ENCODE measurements around the gene MEG3.
"Not testable (repeated sequence)": the region's sequence is repeated elsewhere in the genome, so short reads cannot be mapped to it uniquely, and the experiment has no call there.

Gene MEG3

DNA sequence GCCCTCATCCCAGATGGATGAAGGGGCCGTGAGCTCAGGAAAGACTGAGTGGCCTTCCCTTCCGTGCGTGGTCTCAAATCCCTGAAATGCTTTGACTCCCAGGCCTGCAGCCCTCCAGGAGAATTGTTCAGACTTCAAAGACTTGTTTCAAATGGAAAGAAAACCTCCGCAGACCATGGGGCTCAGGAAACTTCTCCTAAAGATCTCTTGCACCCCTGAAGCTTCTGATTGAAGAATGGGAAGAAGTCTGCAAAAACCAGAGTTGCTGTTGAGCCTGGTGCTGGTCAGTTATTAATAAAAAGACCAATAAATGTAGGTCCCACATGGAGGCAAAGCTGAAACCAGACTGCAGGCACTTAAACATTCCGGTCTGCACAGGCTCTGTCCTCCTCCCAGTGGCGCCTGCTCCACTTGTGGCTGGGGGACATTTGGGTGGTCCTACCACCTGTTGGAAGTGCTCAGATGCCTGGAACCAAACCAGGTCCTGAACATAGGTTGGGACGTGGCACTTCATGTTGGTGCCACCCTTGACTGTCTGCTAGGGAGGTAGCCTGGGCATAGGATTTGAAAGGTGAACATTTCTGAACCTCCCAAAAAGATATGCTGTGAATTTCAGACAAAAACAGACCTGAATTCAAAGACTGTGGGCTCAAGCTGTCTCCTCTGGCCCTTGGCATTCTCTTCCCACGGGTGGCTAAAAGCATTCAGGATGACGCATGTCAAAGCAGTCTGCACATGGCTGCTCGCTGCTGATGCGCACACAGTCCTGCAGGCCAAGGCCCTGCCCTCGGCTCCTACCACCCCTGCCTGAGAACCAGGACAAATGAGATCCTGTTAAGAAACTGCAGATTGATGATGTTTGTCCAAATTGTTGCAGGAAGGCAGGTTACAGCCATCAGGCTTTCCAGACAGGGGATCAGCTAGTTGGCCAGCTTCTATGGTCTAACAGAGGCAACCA is 36.2 kb upstream of the MEG3 start:
- no peak for DNase-seq

DNA sequence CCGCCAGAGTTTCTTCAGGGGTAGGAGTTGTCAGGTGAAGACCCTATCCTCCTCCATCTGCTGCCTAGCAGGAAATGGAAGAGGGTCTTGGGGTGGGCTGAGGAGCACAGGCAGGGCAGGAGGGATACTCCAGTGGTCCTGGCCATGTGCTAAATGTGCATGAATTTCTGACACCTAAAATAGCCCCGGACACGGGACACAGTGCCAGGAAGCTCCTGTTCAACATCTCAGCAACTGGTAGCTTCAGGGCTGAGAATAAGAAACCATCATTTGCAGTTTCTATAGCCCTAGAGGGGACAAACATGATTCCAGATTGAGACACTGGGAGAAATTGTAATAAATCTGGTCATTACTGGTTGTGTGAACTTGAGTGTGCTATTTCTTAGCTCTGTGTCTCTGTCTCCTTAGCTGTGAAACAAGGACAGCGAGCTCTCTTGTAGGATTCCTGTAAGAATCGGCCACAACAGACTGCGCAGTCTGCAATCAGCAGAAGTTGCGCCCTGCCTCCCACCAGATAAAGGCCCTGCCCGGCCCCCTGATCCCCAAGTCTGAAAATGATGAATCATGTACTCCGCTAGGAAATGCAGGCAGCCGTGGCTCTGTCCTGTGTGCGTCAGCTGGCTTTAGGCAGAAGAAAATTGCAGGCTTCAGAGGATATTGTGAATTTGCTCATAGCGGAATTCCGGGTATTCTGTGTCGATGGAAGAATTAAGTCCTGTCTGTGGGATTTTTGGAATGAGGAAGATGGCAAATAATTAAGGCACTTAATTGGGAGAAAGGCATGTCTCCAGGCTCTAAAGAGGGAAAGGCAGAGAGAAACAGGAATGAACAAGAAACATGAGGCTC is 35.2 kb upstream of the MEG3 start:
- no peak for DNase-seq

DNA sequence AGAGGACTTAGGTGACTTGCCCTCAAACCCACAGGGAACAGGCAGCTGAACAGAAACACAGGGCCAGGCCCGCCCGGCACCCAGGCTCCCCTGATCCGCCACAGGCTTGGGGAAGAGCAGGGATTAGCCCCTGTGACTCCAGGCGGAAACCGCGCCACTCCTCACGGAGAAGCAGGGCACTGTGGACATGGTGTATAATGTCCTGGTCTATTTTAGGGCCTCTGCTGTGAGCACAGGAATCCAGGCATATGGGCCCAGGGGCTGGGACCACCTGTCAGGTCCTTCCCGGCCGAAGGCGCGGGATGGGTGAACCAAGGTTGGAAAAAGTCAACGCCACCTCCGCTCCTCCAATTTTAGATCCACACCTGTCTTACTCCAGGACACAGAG is 34.6 kb upstream of the MEG3 start:
- DNase-seq, result no peak

DNA sequence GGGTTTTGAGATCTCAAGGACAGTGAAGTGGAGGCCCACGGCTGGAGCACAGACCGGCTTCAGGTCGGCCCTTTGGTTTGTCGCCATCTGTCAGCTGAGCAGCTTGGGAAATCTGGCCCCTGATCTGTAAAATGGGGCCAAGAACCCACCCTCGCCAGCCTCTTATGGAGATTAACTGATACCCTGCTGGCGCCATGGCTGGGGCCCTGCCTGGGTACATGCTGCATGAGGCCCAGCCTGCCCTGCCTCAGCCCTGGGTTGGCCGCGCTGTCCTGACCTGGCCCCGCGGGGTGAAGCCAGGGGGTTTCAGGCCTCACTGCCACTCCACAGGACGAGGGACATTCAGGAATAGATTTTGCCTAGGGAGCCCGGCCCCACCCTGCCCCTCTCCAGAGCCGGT is 33.9 kb upstream of the MEG3 start:
- no peak for DNase-seq

DNA sequence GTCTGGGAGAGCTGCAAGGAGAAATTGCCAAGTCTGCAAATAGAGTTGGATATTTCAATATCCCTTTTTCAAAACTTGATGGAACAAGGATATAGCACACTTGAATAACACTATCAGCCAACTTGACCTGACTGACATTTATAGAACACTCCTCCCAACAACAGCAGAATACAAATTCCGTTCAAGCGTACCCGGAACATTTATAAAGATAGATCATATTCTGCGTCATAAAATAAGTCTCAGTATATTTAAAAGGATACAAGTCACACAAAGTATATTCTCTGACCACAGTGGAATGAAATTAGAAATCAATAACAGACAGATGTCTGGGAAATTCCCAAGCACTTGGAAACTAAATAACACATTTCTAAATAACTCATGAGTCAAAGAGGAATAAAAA is 29.0 kb upstream of the MEG3 start:
- no peak for DNase-seq

DNA sequence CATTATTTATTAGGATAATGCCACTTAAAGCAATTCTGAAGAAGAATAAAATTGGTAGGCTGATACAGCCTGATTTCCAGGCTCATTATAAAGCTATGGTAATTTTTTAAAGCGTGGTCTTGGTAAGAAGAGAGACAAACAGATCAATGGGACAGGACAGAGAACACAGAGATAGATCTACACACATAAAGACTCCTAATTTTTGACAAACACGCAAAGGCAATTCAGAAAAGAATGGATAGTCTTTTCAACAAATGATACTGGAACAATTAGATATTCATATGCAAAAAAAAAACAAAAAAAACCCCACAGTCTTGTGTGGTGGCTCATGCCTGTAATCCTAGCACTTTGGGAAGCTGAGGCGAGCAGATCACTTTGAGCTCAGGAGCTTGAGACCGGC is 25.9 kb upstream of the MEG3 start:
- DNase-seq, result no peak

DNA sequence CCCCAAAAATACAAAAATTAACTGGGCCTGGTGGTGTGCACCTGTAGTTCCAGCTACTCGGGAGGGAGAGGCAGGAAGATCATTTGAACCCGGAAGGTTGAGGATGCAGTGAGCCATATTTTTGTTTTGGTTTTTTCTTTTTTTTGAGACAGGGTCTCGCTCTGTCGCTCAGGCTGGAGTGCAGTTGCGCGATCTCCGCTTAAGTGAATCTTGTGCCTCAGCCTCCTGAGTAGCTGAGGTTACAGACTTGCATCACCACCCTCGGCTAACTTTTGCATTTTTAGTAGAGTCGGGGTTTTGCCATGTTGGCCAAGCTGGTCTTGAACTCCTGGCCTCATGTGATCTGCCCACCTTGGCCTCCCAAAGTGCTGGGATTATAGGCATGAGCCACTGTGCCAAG is 24.5 kb upstream of the MEG3 start:
- not testable (repeated sequence) for DNase-seq

DNA sequence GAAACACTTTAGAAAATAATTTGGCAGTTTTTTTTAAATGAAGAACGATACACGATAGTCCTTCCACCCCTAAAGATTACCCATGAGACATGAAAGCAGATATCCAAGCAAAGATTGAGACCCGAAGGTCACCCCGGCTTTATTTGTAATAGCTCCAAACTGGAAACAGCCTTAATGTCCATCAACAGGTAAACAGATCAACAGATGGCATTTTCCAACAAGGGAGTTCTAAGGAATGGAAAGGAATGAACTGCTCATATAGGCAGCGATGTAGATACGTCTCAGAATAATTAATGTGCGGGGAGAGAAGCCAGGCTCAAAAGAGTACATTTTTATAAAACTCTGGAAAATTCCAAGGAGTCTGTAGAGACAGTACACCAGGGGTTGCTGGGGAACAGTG is 23.7 kb upstream of the MEG3 start:
- DNase-seq, result no peak

DNA sequence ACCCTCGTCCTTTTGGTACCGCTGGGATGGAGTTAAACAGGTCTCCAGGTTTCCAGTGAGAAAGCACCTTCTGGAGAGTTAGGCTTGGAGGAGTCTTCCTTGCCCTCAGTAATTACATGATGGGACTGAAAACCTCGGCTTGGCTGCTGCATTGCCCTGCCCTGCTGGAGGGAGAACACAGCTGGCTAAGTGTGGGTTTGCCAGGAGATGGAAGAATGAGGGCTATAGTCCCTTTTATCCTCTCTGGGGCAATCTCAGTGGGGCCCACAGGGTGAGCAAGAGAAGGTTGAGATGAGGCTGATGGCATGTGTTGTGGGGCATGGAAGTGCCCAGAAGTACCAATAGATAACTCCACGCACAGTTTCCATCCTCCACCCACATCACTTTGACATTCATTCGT is 23.2 kb upstream of the MEG3 start:
- no peak for DNase-seq

DNA sequence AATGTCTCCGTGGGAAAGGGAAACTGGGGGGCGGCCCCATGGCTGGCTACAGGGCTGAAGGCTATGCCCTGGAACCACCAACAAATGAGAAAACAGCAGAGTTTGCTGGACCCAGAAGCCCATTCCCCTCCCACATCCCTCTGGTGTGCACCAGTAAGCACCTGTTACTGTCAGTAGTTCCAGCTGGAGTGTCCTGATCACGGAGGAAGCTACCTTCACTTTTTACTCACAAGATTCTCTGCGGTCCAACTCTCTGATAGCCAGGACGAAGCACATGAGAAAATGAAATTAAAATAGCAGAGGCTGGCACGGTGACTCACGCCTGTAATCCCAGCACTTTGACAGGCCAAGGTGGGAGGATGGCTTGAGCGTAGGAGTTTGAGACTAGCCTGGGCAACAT is 22.7 kb upstream of the MEG3 start:
- no peak for DNase-seq

DNA sequence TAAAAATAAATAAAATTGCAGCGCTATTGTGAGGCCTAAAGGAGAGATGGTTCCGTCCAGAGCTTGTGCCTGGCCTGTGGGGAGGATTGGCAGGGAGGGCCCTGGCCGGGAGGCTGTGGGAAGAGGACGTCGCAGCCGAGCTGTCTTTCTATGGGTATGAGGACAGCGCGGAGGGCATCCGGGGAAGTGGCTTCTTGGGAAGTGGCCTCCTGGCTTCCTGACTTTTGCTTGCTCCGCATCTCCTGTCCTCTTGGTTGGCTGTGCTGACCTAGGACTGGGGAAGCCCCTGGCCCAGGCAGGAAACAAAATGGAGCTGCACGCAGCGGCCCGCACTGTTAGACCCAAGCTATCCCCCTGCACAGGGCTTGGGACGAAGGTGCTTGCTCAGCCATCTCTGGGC is 22.2 kb upstream of the MEG3 start:
- no peak for DNase-seq

DNA sequence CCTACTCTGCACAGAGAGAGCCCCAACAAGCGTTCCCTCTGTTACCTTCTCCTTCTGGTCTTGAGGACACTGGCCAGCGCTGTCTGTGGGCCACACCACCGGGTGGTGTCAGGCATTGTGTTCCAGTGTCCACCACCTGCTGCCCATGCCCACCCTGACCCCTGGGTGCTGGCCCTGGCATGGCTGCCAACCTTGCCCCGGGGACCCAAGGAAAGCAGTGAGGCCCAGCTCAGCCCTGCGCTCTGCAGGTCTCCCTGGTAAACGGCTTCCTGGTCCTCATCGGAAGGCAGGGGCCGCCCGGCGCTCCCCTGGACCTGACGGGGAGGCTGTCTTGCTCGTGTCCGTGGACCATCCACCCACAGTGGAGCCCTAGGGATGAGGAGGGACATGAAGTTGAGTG is 21.8 kb upstream of the MEG3 start:
- no peak for DNase-seq

DNA sequence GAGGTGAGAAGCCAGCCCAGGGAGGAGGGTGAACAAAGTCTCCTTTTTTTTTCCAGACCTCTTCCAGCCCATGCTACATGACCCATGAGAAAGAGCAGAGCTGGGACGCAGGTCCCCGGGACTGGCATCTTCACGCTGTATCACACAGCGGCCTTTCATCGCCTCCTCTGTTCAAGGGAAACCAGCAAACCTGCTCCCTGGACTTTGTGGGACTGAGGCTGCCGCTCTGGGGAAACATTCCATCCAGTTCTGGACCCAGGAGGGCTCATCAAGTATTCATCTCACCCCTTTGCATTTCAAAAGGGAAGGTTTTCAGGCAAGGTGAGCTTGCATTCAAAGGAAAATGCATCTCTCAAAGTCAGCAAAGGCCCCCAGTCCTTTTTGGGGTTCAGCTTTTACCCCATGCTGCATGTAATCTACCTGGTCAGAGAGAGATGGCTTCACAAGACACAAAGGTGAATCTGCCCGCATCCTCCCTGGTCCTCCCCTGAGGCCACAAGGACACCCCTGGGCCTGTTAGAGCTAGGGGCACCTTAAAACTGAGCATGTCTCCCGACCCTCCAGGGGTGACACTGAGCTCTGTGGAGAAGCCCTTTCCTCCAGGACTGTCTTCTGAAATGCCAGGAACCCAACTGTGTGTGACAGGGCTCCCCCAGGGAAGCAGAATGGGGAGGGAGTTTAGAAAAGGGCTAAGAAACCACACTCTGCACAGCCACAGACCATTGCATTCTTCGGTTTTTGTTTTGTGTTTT is 21.2 kb upstream of the MEG3 start:
- DNase-seq, result no peak

DNA sequence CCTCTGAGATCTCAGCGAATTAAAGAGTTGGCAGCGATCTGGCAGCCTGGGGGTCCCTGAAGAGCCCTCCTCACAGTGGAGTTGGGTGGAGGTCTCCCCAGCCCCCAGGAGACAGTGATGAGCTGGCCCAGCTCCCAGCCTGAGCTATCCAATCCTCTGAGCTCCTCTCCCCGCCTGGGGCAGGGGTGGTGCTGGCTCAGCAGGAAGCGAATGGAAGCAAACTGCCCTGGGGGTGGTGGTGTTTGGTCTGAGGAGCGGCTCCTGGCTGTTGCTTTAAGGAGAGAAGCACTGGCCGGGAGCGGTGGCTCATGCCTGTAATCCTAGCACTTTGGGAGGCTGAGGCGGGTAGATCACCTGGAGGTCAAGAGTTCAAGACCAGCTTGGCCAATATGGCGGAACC is 19.5 kb upstream of the MEG3 start:
- DNase-seq, result no peak

DNA sequence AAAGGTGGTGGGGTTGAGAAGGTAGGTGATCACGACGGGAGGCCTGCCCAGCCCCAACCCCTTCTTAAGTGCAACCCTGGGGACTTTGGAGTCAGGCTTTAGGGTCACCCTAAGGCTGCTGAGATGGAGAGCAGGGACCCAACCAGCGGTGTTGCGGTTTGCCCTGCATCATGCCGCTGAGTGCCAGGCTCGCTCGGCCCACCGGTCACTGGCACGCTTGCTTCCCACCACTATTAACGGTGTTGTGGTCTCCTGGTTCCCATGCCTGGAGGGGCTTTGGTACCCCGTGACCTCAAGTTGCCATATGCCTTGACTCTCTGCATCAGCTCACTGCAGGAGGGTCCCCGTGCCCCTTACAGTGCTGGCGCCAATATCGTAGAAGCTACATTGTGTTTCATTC is 18.4 kb upstream of the MEG3 start:
- DNase-seq, result no peak

DNA sequence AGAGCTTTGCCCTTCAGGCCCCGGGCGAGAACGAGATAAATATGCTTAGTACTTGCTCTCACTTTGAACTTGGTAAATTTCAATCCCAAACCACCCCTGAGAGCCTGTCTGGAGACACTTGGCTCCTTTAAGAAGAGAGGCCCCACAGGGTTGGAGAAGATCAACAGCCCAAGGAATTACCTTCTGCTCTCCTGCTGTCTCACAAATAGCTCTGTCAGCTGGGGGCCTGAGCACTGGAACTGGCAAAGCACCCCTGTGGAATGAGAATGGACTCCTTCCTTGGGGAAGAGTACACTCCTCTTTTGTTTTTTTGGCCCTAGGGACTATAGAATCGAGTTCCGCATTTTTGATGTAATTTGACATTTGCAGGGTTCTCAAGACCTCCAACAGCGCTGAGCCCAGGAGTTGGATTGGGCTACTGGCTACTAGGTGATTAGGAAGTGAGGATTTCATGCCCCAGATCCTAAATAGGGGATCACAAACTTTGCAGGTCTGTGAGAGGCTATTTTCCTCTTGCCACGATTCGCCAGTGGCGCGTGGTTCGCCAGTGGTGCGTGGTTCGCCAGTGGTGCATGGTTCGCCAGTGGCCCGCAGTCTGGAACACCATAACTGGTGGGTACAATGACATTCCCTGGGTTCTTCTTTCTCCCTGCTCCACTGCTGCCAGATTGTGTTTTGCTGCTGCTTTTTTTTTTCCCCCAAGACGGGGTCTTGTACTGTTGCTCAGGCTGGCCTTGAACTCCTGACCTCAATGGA is 17.8 kb upstream of the MEG3 start:
- no peak for DNase-seq

DNA sequence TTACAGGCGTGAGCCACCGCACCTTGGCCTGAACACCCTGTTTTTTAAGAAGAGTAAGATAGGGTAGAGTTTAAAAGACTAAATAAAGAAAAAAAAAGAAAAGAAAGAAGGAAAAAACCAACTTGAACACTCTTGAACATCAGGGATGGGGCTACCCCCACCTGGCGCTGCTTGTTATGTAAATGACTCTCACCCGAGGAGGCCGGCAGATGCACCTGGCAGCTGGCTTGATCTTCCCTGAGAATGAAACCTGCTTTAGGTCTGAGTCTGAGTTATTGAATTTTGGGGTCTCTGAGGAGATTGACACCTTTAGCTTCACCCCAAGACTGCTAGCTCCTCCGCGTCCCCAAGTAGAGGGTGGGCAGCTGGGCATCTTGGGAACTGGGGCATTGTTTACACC is 15.5 kb upstream of the MEG3 start:
- DNase-seq, result no peak

DNA sequence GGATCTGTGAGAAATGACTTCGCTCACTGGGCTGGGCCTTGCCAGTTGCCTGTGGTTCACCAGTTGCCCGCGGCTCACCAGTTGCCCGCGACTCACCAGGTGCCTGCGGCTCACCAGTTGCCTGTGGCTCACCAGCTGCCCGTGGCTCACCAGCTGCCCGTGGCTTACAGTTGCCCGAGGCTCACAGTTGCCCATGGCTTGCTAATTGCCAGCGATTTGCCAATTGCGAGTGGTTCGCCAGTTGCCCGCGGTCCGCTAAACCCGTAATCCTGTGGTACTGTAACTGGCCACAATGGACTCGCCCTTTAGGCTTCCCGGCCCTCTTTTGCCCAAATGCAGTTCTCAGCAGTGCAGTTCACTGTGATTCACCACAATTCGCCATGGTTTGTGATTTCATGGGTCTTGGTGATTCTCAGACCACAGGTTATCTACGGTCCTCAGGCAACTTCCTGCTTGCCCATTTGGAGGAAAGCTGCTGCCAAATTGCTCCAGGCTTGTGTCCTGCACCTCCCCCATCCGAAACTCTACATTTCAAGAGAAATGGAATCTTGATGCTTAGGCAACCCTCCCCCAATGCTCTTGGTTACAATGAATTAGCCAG is 15.0 kb upstream of the MEG3 start:
- no peak for DNase-seq

DNA sequence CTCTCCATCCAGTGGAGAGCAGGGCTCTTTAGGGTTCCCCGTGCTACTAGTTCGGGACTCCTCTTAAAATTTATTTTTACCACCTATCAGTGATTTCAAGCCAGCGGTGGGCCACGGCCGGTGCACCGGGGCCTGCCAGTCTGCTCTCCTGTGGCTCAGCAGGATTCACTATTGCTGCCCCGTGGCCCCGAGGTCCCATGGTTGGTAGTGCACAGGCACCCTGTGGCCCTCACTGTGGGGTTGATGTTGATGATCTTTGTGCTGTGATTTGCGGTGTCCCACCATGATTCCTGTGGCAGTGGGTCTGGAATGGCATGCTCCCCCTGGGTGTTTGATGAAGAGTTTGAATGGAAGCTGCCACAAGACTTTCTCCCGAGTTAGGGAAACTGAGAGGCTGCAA is 12.6 kb upstream of the MEG3 start:
- no peak for DNase-seq

DNA sequence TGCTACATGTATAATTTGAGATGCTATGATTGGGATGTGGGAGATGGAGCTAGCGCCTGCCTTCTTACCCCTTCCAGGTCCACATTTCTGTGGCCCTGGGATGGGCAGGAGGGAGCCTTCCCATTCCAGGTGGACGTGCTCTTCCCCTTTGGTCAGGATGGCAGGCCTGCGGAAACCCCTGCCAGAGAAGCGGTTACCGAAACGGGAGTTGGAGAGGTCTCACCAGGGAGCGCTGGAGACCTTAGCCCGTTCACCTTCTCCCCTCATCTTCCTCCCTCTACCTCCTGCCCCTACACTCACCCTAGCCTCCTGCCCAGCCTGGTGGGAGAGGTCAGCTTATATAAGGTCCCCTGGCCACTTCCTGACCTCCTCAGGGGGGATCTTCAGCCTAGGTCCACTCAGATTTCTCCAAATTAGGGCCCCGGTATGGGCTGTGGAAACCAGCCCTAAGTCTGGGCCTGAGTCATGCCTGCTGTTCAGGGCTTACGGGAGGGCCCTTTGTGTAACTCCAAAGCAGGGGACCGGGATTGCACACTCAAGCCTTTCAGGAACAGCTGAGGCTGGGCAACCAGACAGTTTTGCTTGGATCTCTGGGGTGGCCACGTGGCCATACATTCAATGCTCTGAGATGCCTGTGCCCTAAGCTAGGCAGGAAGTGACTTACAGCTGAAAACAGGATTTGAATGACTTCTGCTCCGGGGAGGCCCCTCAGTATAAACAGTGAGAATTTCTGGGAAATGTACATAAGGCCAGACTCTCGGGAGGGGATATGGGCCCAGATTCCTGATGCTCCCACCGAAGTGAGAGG is 10.2 kb upstream of the MEG3 start:
- DNase-seq, result no peak

DNA sequence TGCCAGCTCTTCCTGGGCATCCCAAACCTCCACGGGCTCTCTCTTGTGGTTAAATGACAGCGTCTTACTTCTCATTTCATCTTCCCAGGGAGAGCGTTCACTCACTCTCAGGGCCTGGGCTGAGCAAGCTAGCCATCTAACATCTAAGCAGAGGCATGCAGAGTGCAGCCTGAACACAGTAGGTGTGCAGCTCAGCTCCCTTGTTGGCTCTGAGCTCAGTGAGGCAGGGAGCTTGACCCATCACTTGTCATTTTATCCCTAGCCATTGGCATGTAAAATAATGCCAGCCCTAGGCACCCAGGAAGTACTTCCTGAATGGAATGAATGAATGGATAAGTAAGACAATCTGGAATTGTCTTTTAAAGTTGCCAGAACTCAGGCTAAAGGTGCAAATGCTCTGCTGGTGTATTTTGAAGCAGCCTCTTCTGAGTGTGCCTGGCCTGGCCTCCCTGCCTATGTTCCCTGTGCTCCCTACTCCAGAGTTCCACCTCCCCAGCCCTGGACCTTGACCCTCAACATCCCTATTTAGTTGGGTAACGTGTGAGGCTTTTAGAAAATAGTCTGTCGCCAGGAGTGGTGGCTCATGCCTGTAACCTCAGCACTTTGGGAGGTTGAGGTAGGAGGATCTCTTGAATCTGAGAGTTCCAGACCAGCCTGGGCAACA is 9.5 kb upstream of the MEG3 start:
- no peak for DNase-seq

All from CD4-positive, alpha-beta T cell treated with Interleukin-4 for 1 hour (primary cell).